A549 treated with CORT108297 at 1 μM for 4 hours (cell line): Measurements from ENCODE around the gene CIDEB. TPM values are rescaled to one million over a fixed set of nuclear protein-coding genes. Genes with fewer than 3 reads are reported as not detected.

Experiments
- total RNA-seq: library from RNA; stranded (reverse); fragments of 200-300 nt; extraction: Qiagen RNA extraction; gene quantifications from 5 replicates; pipeline ENCODE4 v1.2.3, GENCODE V29; 2022

CIDEB gene, protein sequence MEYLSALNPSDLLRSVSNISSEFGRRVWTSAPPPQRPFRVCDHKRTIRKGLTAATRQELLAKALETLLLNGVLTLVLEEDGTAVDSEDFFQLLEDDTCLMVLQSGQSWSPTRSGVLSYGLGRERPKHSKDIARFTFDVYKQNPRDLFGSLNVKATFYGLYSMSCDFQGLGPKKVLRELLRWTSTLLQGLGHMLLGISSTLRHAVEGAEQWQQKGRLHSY
- 0.18 to 0.66 TPM (median 0.20 TPM) in 5 replicates for total RNA-seq

GRCh38 chr14:24307575-24308341, at the start of gene CIDEB:
CIDEB (minus strand) TSS chr14:24307977; CDS start chr14:24307858, 119 bp downstream.

DNA sequence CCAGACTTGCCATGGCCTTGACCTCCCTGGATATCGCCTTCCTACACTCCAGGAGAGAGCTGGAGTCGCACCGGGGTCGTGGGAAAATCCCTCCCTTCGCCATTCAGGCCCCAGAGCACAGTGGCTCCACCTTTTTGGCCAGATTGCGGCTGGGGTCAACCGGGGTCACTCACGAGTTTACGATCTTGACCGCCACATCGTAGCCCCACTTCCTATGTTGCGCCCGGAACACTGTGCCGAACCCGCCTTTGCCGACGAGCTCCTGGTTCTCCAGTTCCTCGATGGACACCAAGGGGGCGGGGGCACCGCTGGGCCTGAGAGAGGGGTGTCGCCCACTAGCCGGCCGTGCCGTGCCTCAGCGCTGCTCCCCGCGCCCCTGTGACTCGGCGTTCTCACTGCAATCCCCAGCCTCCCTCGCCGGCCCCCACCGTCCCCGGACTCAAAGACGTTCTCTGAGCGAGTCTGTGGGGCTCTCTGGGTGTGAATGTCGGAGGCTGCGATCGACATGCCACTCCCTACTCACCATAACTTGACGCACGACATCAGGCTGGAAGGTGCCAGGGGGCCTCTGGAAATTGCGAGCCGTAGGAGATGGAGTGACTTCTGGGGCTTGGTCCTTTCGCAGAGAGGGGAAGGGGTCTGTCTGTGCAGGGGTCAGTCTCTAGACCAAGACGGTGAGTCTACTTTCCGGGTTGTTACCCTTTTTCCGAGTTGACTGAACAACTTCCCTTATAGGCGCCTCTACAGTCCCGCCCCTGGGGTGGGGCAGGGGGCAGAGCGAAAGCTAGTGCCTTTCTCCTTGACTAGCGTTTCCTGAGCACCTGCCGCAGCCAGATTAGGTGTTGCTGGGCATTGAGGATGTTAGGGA, 31.7 kb upstream of the CIDEB start, which contains the start of gene RIPK3:
Gene RIPK3, minus strand, starts transcription at position 708 of the 868 bp plus-strand sequence. Its CDS starts 165 bp downstream, at position 543.

DNA sequence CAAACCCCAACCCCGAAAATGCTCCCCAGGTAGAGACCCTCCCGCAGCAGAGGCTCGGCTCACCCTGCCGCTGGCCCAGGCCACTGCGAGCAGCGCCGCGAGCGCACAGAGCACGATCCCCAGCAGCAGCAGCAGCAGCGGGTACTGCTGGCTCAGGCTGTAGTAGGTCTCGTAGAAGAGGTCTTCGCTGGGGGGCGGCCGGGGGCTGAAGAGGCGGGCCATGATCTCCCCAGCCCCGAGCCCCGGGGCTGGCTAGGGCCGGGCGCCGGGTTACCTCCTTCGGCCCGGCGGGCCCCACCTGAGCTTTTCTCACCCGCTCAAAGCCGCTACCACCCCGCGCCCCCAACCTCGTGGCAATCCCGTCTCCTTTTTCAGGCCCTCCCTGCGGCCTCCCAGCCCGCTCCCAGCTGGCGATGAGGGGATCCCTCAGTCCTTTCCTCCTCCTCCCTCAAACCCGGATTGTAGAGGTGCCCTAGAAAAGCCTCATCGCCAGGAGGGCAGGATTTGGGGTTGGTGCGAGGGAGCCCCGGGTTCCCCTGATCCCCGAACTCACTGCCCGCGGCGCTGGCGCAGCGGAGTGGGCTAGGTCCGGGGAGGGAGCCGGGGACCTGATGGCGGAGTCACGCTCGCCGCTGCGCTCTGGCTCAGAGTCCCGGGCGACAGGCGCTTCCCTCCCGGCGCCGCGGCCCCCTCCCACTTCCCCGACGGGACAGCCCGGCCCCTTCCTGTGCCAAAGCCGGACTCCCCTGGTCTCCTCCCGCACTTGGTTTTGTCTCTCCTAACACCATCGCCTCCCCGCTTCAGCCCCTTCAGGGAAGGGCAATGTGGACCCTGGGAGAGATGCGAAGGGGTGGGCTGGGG, 26.9 kb upstream of the CIDEB start, which contains the start of gene ADCY4:
Gene ADCY4, minus strand, starts transcription at position 641 of the 861 bp plus-strand sequence. Its CDS starts 419 bp downstream, at position 222.

DNA sequence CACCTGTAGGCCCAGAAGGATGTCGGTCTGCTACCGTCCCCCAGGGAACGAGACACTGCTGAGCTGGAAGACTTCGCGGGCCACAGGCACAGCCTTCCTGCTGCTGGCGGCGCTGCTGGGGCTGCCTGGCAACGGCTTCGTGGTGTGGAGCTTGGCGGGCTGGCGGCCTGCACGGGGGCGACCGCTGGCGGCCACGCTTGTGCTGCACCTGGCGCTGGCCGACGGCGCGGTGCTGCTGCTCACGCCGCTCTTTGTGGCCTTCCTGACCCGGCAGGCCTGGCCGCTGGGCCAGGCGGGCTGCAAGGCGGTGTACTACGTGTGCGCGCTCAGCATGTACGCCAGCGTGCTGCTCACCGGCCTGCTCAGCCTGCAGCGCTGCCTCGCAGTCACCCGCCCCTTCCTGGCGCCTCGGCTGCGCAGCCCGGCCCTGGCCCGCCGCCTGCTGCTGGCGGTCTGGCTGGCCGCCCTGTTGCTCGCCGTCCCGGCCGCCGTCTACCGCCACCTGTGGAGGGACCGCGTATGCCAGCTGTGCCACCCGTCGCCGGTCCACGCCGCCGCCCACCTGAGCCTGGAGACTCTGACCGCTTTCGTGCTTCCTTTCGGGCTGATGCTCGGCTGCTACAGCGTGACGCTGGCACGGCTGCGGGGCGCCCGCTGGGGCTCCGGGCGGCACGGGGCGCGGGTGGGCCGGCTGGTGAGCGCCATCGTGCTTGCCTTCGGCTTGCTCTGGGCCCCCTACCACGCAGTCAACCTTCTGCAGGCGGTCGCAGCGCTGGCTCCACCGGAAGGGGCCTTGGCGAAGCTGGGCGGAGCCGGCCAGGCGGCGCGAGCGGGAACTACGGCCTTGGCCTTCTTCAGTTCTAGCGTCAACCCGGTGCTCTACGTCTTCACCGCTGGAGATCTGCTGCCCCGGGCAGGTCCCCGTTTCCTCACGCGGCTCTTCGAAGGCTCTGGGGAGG, 3.1 kb upstream of the CIDEB start, which contains the start of gene LTB4R:
Gene LTB4R, plus strand, starts transcription at position 857 of the 959 bp plus-strand sequence. CDS start 4,150 bp downstream, outside the sequence.

GRCh38 chr14:24309538-24310264, 1.9 kb upstream of the CIDEB start, which contains the start of gene LTB4R2:
LTB4R2 (plus strand) TSS chr14:24310140; CDS start chr14:24310665, 525 bp downstream.

DNA sequence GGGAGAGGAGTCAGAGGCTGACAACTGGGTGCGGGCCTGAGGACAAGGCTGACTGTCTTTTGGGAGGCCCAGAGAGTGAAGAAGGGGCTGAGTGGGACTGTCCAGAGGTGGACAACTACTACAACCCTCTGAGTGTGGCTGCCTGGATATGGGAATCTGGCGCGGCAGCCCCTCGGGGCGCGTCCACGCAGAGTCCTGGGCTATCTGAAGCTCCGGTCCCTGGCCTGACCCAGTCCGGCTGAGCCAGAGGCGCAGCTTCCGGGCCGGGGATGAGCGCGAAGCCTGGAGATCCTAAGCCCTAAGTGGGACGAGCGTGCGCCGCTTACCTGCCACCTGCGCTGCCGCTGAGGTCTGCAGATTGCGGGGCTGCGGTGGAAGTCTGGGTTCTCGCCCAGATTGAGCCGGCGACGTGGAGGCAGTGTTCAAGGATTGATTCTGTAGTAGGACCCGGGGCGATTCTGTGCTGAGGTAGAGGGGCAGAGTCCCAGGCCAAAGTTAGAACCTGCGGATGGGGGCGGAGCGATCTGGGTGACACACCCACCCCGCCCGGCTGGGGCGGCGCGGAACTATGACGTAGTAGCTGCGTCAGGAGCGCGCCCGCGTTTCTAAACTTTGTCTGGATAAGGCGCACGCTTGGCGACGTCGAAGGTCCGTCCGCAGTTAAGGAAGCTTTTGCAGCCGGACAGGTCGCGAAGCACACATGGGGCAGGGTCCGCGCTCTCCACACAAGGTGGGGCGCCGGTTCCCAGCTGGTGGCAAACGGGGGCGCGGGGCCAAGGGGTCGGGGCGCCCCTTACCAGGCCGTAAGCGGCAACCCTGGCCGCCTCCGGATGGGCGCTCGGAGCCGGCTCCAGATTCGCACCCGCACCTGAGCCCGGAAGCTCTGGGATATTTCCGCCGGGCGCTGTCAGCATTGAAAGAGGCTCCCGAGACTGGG, 8.3 kb downstream of the CIDEB start, which contains the start of the genes DHRS1 and NOP9:
Gene DHRS1, minus strand, starts transcription at position 526 of the 937 bp plus-strand sequence. CDS start 674 bp downstream, outside the sequence.
Gene NOP9, plus strand, starts transcription at position 596 of the 937 bp plus-strand sequence. Its CDS starts 105 bp downstream, at position 701.

DNA sequence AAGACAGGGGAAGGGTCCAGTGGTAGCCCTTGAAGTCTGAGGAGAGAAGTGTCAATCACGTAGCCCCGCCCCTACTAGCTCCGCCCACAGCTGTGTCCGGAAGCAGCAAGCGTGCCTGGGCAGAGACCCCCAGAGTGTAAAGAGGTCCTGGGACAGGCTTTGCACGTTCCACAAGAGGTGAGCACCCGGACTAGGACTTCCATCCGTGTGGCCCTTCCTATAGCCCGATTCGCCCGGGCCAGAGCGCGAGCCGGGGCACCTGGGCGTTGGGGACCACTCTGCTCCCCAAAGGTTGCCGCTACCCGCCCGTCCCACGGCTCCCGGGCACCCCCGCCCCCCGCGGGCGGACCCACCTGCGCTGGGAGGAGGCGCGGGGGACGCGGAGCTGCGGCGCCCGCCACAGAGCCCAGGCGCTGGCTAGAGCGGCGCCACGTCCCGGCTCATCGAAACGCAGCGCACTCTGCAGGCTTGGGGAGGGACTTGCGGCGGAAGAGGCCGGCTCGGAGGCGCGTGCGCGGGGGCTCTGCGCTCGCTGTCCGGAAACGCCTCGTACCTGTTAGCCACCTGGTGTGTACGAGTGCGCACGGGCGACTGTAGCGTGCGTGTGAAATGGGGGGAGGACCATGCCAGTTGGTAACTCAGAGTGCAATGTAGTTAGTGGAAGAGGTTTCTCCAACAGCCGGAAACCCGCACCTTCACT, 36.5 kb downstream of the CIDEB start, which contains the start of gene RABGGTA:
Gene RABGGTA, minus strand, starts transcription at position 464 of the 700 bp plus-strand sequence. CDS start 482 bp downstream, outside the sequence.

GRCh38 chr14:24262821-24263733, 44.7 kb downstream of the CIDEB start, which contains the start of gene TGM1:
TGM1 (minus strand) TSS chr14:24263177; CDS start chr14:24262352, 825 bp downstream.

Other genes with a start within 250 kb of the CIDEB start
- gene CPNE6, start 236.4 kb downstream of the CIDEB start, total RNA-seq: 0.05 TPM in 1 of 5 replicates, not detected in the others
- gene PCK2, start 213.7 kb downstream of the CIDEB start, total RNA-seq: 15.8 to 22.3 TPM (median 20.7 TPM) in 5 replicates
- 19.4 to 24.7 TPM (median 20.5 TPM) in 5 replicates for gene DCAF11, start 193.2 kb downstream of the CIDEB start, total RNA-seq
- 0.60 to 1.1 TPM (median 0.97 TPM) in 5 replicates for gene NRL, start 193.0 kb downstream of the CIDEB start, total RNA-seq
- gene FITM1, start 177.3 kb downstream of the CIDEB start, total RNA-seq: 0.07 to 0.15 TPM in 2 of 5 replicates, not detected in the others
- 161 to 192 TPM (median 170 TPM) in 5 replicates for gene PSME1, start 171.8 kb downstream of the CIDEB start, total RNA-seq
- gene EMC9, start 166.4 kb downstream of the CIDEB start, total RNA-seq: 49.0 to 66.1 TPM (median 64.4 TPM) in 5 replicates
- 158 to 201 TPM (median 173 TPM) in 5 replicates for gene PSME2, start 161.4 kb downstream of the CIDEB start, total RNA-seq
- gene RNF31, start 160.5 kb downstream of the CIDEB start, total RNA-seq: 19.4 to 37.6 TPM (median 29.7 TPM) in 5 replicates
- gene IRF9, start 146.7 kb downstream of the CIDEB start, total RNA-seq: 17.6 to 21.5 TPM (median 19.7 TPM) in 5 replicates
- 2.6 to 8.3 TPM (median 4.8 TPM) in 5 replicates for gene REC8, start 135.9 kb downstream of the CIDEB start, total RNA-seq
- gene IPO4, start 119.2 kb downstream of the CIDEB start, total RNA-seq: 78.9 to 89.8 TPM (median 88.2 TPM) in 5 replicates
- 62.6 to 70.9 TPM (median 69.7 TPM) in 5 replicates for gene TM9SF1, start 112.5 kb downstream of the CIDEB start, total RNA-seq
- gene TSSK4, start 102.3 kb downstream of the CIDEB start, total RNA-seq: not detected in 5 replicates
- gene CHMP4A, start 94.5 kb downstream of the CIDEB start, total RNA-seq: 75.4 to 107 TPM (median 77.3 TPM) in 5 replicates
- 30.3 to 32.5 TPM (median 31.5 TPM) in 5 replicates for gene MDP1, start 91.9 kb downstream of the CIDEB start, total RNA-seq
- gene NEDD8, start 75.6 kb downstream of the CIDEB start, total RNA-seq: 441 to 466 TPM (median 453 TPM) in 5 replicates
- gene GMPR2, start 75.0 kb downstream of the CIDEB start, total RNA-seq: 55.1 to 62.8 TPM (median 56.6 TPM) in 5 replicates
- gene TINF2, start 65.4 kb downstream of the CIDEB start, total RNA-seq: 34.5 to 39.1 TPM (median 37.5 TPM) in 5 replicates
- gene TGM1, start 44.8 kb downstream of the CIDEB start, total RNA-seq: 0.65 to 1.3 TPM (median 1.1 TPM) in 5 replicates
- 14.9 to 18.6 TPM (median 18.0 TPM) in 5 replicates for gene RABGGTA, start 36.4 kb downstream of the CIDEB start, total RNA-seq
- 11.3 to 14.7 TPM (median 12.9 TPM) in 5 replicates for gene DHRS1, start 8.2 kb downstream of the CIDEB start, total RNA-seq
- 14.5 to 19.5 TPM (median 17.5 TPM) in 5 replicates for gene NOP9, start 8.1 kb downstream of the CIDEB start, total RNA-seq
- 2.2 to 6.0 TPM (median 5.7 TPM) in 5 replicates for gene LTB4R2, start 2.2 kb upstream of the CIDEB start, total RNA-seq
- 3.7 to 7.0 TPM (median 6.4 TPM) in 5 replicates for gene LTB4R, start 3.5 kb upstream of the CIDEB start, total RNA-seq
- not detected in 5 replicates for gene ADCY4, start 27.1 kb upstream of the CIDEB start, total RNA-seq
- gene RIPK3, start 32.0 kb upstream of the CIDEB start, total RNA-seq: not detected in 5 replicates
- 0.10 to 0.41 TPM (median 0.23 TPM) in 5 replicates for gene NFATC4, start 60.2 kb upstream of the CIDEB start, total RNA-seq
- gene NYNRIN, start 91.0 kb upstream of the CIDEB start, total RNA-seq: 0.15 to 0.25 TPM (median 0.21 TPM) in 5 replicates
- 0.81 to 1.5 TPM (median 1.4 TPM) in 5 replicates for gene CBLN3, start 121.7 kb upstream of the CIDEB start, total RNA-seq
- 23.0 to 32.2 TPM (median 27.1 TPM) in 5 replicates for gene KHNYN, start 122.0 kb upstream of the CIDEB start, total RNA-seq
- gene SDR39U1, start 134.8 kb upstream of the CIDEB start, total RNA-seq: 42.4 to 55.2 TPM (median 51.6 TPM) in 5 replicates
- gene CMA1, start 200.3 kb upstream of the CIDEB start, total RNA-seq: not detected in 5 replicates